HepG2 (cell line): ENCODE results near the gene SEMA3F. TPM values are rescaled to one million over a fixed set of nuclear protein-coding genes. Genes with fewer than 3 reads are reported as not detected.

Experiments
- ADNP ChIP-seq: sonication (generic); formaldehyde crosslinking; IDR thresholded peaks from 2 replicates; pipeline ENCODE4 v1.4.0; 2020; ENCODE audit warnings: missing genetic modification reagents
- DR1 ChIP-seq: sonication (generic); formaldehyde crosslinking; IDR thresholded peaks from 2 replicates; pipeline ENCODE4 v1.8.0; 2021; ENCODE audit warnings: mild to moderate bottlenecking, missing genetic modification reagents, inconsistent platforms
- FOXK1 ChIP-seq: sonication (generic); formaldehyde crosslinking; IDR thresholded peaks from 2 replicates; pipeline ENCODE4 v1.4.0; 2020; ENCODE audit warnings: low read depth, missing genetic modification reagents, borderline replicate concordance
- GTF3A ChIP-seq: sonication (generic); formaldehyde crosslinking; conservative IDR thresholded peaks from 2 replicates; pipeline ENCODE4 v1.4.0; 2020; ENCODE audit warnings: mild to moderate bottlenecking, missing genetic modification reagents
- MATR3 ChIP-seq: sonication (generic); formaldehyde crosslinking; IDR thresholded peaks from 2 replicates; pipeline ENCODE4 v1.4.0; 2020; ENCODE audit warnings: missing genetic modification reagents
- MEF2D ChIP-seq: sonication (generic); formaldehyde crosslinking; IDR thresholded peaks from 2 replicates; pipeline ENCODE4 v1.5.1; 2020; ENCODE audit warnings: mild to moderate bottlenecking, missing genetic modification reagents
- NR2F2 ChIP-seq: IDR thresholded peaks from 2 replicates; pipeline ENCODE4 v1.6.1; 2012; ENCODE audit warnings: low read depth, inconsistent platforms, borderline replicate concordance
- PPARG ChIP-seq: conservative IDR thresholded peaks from 2 replicates; pipeline ENCODE4 v1.6.1; 2016; ENCODE audit warnings: missing biosample characterization, missing genetic modification reagents
- REPIN1 ChIP-seq: sonication (generic); formaldehyde crosslinking; IDR thresholded peaks from 2 replicates; pipeline ENCODE4 v1.8.0; 2022; ENCODE audit warnings: missing genetic modification reagents, low read depth, mild to moderate bottlenecking, borderline replicate concordance
- SAFB2 ChIP-seq: sonication (generic); formaldehyde crosslinking; IDR thresholded peaks from 2 replicates; pipeline ENCODE4 v1.5.1; 2020; ENCODE audit warnings: missing genetic modification reagents, low read depth, mild to moderate bottlenecking, borderline replicate concordance
- SRY ChIP-seq: sonication (generic); formaldehyde crosslinking; IDR thresholded peaks from 2 replicates; pipeline ENCODE4 v1.8.0; 2022; ENCODE audit warnings: mild to moderate bottlenecking, missing genetic modification reagents
- THRA ChIP-seq: sonication (generic); formaldehyde crosslinking; IDR thresholded peaks from 2 replicates; pipeline ENCODE4 v1.4.0; 2020; ENCODE audit warnings: missing genetic modification reagents, borderline replicate concordance
- WIZ ChIP-seq: sonication (generic); formaldehyde crosslinking; IDR thresholded peaks from 2 replicates; pipeline ENCODE4 v1.5.1; 2020; ENCODE audit warnings: mild to moderate bottlenecking, missing genetic modification reagents
- ZBTB25 ChIP-seq: IDR thresholded peaks from 2 replicates; pipeline ENCODE4 v1.6.1; 2018; ENCODE audit warnings: missing genetic modification reagents
- ZC3H4 ChIP-seq: sonication (generic); formaldehyde crosslinking; IDR thresholded peaks from 2 replicates; pipeline ENCODE4 v1.4.0; 2020; ENCODE audit warnings: missing genetic modification reagents, borderline replicate concordance
- ZNF264 ChIP-seq: sonication (generic); formaldehyde crosslinking; IDR thresholded peaks from 2 replicates; pipeline ENCODE4 v1.4.0; 2020; ENCODE audit warnings: missing genetic modification reagents
- ZNF563 ChIP-seq: sonication (generic); formaldehyde crosslinking; IDR thresholded peaks from 2 replicates; pipeline ENCODE4 v1.8.0; 2022; ENCODE audit warnings: mild to moderate bottlenecking, moderate library complexity, missing genetic modification reagents
- ZNF570 ChIP-seq: sonication (generic); formaldehyde crosslinking; IDR thresholded peaks from 2 replicates; pipeline ENCODE4 v1.4.0; 2020; ENCODE audit warnings: mild to moderate bottlenecking, missing genetic modification reagents, borderline replicate concordance
- polyA plus RNA-seq, 8 experiments: library from polyadenylated mRNA; depleted of rRNA in 3 of 8; stranded (reverse) in 7 of 8; unstranded in 1 of 8; fragments of >200 nt; fragmentation: Illumina TruSeq in 4 of 8; extraction: Trizol in 4 of 8; gene quantifications; 2 replicates each; pipeline versions ENCODE4 v1.2.1 to v1.2.3, GENCODE V29; 2011 to 2016; ENCODE audit warnings: low read depth in 4 of 8, missing spikeins in 1 of 8, mixed read lengths in 1 of 8; ENCODE audit not compliant: insufficient read depth in 1 of 8
- total RNA-seq, 5 experiments: library from RNA; depleted of rRNA; stranded (reverse); fragments of >200 nt; fragmentation: Illumina TruSeq; extraction: Trizol; gene quantifications; 2 replicates each; pipeline ENCODE4 v1.2.3, GENCODE V29; 2016; ENCODE audit warnings: low read depth in 1 of 5
- TF ChIP-seq, protein P1 (sequence below): sonication (generic); formaldehyde crosslinking; IDR thresholded peaks from 2 replicates; pipeline ENCODE4 v1.8.0; 2022; ENCODE audit warnings: missing genetic modification reagents, mild to moderate bottlenecking, moderate library complexity, borderline replicate concordance
- TF ChIP-seq, protein P2 (sequence below): sonication (generic); formaldehyde crosslinking; IDR thresholded peaks from 2 replicates; pipeline ENCODE4 v1.5.0; 2020; ENCODE audit warnings: mild to moderate bottlenecking, missing genetic modification reagents

SEMA3F gene
- total and polyA plus RNA-seq, 2 of the 13 experiments (the other 11 are each of a cell fraction or from before 2014, with no cell fraction given) = 7.6 to 17.2 TPM

DNA sequence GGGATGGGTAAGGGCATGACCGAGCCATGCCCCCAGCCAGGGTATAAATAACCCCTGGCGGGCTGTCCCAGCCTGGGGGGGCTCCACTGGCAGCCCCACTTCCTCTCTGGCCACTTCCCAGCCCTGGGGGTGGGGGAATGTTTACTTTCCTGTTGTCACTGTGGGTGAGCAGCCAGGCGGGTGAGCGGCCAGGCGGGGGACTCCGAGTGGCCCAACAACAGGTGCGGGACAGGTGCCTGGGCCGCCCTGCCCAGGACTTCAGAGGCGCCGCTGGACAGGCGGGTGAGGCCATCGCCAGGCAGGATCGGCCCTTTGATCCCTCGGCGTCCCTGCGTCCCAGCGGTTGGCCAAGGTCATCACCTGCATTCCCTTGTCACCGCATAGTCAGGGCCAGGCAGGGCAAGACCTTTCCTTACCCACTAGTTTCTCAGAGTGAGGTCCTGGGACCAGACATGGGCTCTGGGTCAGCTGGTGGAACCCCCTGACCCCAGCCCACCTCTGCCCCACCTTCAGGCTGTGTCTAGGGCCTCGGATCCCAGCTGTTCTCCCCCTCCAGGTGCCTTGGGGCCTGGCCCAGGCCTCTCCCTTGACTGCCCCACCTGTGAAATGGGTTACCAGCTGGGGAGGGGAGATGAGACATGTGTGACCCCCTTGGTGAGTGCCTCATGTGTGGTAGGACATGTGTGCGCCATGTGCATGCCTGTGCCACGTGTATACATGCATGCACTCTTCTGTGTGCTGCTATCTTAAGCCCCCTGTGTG is 16.6 kb downstream of the SEMA3F start (continued):
- TF ChIP-seq, protein P1, sequence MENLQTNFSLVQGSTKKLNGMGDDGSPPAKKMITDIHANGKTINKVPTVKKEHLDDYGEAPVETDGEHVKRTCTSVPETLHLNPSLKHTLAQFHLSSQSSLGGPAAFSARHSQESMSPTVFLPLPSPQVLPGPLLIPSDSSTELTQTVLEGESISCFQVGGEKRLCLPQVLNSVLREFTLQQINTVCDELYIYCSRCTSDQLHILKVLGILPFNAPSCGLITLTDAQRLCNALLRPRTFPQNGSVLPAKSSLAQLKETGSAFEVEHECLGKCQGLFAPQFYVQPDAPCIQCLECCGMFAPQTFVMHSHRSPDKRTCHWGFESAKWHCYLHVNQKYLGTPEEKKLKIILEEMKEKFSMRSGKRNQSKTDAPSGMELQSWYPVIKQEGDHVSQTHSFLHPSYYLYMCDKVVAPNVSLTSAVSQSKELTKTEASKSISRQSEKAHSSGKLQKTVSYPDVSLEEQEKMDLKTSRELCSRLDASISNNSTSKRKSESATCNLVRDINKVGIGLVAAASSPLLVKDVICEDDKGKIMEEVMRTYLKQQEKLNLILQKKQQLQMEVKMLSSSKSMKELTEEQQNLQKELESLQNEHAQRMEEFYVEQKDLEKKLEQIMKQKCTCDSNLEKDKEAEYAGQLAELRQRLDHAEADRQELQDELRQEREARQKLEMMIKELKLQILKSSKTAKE (CRISPR knock-in tag) = peak; percentile 99
- TF ChIP-seq ADNP (CRISPR knock-in tag) (0 out of 2 replicates have a peak, but pooled peaks have one; percentile 54), SRY (CRISPR knock-in tag) (peak; percentile 73; the same call in 1 of the 2 replicates), MEF2D (CRISPR knock-in tag) (peak; percentile 96), THRA (peak; percentile 99), FOXK1 (CRISPR knock-in tag) (peak; percentile 86), GTF3A (peak; percentile 84; the same call in 1 of the 2 replicates), ZBTB25 (CRISPR knock-in tag) (peak; percentile 79), REPIN1 (peak; percentile 94), ZNF563 (CRISPR knock-in tag) (0 out of 2 replicates have a peak, but pooled peaks have one; percentile 72), MATR3 (CRISPR knock-in tag) (no peak), ZC3H4 (CRISPR knock-in tag) (no peak), DR1 (CRISPR knock-in tag) (no peak), WIZ (CRISPR knock-in tag) (no peak), PPARG (CRISPR knock-in tag) (peak; percentile 91), SAFB2 (CRISPR knock-in tag) (peak; percentile 76; the same call in 1 of the 2 replicates), NR2F2 (peak; percentile 96), ZNF264 (CRISPR knock-in tag) (peak; percentile 95), ZNF570 (CRISPR knock-in tag) (no peak)
- TF ChIP-seq, protein P2, sequence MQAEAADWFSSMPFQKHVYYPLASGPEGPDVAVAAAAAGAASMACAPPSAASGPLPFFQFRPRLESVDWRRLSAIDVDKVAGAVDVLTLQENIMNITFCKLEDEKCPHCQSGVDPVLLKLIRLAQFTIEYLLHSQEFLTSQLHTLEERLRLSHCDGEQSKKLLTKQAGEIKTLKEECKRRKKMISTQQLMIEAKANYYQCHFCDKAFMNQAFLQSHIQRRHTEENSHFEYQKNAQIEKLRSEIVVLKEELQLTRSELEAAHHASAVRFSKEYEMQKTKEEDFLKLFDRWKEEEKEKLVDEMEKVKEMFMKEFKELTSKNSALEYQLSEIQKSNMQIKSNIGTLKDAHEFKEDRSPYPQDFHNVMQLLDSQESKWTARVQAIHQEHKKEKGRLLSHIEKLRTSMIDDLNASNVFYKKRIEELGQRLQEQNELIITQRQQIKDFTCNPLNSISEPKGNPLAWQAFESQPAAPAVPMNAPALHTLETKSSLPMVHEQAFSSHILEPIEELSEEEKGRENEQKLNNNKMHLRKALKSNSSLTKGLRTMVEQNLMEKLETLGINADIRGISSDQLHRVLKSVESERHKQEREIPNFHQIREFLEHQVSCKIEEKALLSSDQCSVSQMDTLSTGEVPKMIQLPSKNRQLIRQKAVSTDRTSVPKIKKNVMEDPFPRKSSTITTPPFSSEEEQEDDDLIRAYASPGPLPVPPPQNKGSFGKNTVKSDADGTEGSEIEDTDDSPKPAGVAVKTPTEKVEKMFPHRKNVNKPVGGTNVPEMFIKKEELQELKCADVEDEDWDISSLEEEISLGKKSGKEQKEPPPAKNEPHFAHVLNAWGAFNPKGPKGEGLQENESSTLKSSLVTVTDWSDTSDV (CRISPR knock-in tag) = no peak
